Hepatocyte (in vitro differentiated cells): ENCODE data around the gene CELA2B.
"Not testable (repeated sequence)": the region's sequence is repeated elsewhere in the genome, so short reads cannot be mapped to it uniquely, and the experiment has no call there.

Experiments
- EZH2 ChIP-seq: fragments of 200-600 bp; sonication (generic); IDR thresholded peaks from 2 replicates; pipeline ENCODE4 v1.6.1; 2016; ENCODE audit warnings: antibody characterized with exemption, mild to moderate bottlenecking, borderline replicate concordance
- EZH2phosphoT487 ChIP-seq: fragments of 200-600 bp; sonication (generic); IDR thresholded peaks from one replicate; pipeline ENCODE4 v1.6.1; 2018; ENCODE audit warnings: antibody characterized with exemption, mild to moderate bottlenecking, low read depth, moderate library complexity; ENCODE audit not compliant: unreplicated experiment, severe bottlenecking
- TF ChIP-seq, protein P1 (sequence below): fragments of 200-600 bp; sonication (generic); IDR thresholded peaks from 2 replicates; pipeline ENCODE4 v1.5.1; 2016; ENCODE audit warnings: antibody characterized with exemption, mild to moderate bottlenecking; ENCODE audit not compliant: poor library complexity

DNA sequence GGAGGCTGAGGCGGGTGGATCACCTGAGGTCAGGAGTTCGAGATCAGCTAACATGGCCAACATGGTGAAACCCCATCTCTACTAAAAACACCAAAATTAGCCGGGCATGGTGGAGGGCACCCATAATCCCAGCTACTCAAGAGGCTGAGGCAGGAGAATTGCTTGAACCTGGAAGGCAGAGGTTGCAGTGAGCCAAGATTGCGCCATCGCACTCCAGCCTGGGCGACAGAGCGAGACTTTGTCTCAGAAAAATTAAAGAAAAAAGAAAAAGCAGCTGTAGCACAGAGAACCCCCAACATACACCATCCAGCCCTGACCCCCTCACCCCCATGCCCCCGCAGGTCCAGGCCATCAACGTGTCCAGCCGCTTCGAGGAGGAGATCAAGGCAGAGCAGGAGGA is 47.7 kb upstream of the CELA2B start:
- not testable (repeated sequence) for TF ChIP-seq EZH2, EZH2phosphoT487
- TF ChIP-seq, protein P1, sequence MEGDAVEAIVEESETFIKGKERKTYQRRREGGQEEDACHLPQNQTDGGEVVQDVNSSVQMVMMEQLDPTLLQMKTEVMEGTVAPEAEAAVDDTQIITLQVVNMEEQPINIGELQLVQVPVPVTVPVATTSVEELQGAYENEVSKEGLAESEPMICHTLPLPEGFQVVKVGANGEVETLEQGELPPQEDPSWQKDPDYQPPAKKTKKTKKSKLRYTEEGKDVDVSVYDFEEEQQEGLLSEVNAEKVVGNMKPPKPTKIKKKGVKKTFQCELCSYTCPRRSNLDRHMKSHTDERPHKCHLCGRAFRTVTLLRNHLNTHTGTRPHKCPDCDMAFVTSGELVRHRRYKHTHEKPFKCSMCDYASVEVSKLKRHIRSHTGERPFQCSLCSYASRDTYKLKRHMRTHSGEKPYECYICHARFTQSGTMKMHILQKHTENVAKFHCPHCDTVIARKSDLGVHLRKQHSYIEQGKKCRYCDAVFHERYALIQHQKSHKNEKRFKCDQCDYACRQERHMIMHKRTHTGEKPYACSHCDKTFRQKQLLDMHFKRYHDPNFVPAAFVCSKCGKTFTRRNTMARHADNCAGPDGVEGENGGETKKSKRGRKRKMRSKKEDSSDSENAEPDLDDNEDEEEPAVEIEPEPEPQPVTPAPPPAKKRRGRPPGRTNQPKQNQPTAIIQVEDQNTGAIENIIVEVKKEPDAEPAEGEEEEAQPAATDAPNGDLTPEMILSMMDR, result not testable (repeated sequence)
